Measurements from ENCODE around the gene TBC1D8.

Gene TBC1D8

DNA sequence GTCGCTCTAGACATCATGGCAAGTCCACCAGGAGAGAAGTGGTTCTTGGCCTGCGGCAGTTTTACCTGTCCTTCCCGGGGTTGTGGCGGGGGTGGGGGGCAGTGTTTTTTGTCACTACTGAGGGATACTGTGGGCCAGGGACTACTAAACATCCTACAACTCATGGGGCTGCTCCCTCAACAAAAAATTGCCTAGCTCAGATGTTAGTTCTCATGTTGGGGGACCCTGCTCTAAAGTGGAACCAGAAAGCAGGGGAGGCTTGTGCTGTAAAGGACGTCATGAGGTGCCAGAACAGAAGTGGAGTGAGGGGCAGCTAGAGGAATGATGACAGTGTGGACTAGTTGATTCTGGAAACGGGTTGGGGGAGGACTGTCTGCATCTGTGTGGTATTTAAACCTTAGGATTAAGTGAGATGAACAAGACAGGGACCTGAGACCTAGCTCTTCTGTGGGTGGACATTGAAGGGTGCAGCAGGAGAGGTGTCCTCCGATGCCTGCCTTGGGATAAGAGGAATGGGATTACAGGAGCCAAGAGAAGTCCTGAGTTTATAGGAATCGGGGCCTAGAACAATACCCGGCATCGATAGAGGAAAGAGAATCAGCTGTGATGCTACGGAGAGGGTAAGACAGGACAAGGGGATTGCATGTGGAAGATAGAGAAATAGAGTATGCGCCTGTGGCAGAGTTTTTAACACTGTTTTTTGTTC is 146.4 kb downstream of the TBC1D8 start:
- TF ChIP-seq ZC3H10 (CRISPR knock-in tag; IDR thresholded peaks at IDR 0.05) (no peak), CSDC2 (CRISPR knock-in tag; IDR thresholded peaks at IDR 0.05) (no peak), OSR1 (CRISPR knock-in tag; IDR thresholded peaks at IDR 0.05) (no peak), SNAI2 (CRISPR knock-in tag; IDR thresholded peaks at IDR 0.05) (no peak), ZNF70 (CRISPR knock-in tag; IDR thresholded peaks at IDR 0.05) (no peak), BACH2 (CRISPR knock-in tag; IDR thresholded peaks at IDR 0.05; ENCODE audit: borderline replicate concordance) (no peak), TCF4 (CRISPR knock-in tag; IDR thresholded peaks at IDR 0.05; ENCODE audit: borderline replicate concordance) (no peak), ARNTL (CRISPR knock-in tag; IDR thresholded peaks at IDR 0.05; ENCODE audit: borderline replicate concordance, low read depth) (no peak), ZFP3 (CRISPR knock-in tag; IDR thresholded peaks at IDR 0.05) (no peak), ESRRG (CRISPR knock-in tag; IDR thresholded peaks at IDR 0.05) (no peak)
- TF ChIP-seq, protein P1, sequence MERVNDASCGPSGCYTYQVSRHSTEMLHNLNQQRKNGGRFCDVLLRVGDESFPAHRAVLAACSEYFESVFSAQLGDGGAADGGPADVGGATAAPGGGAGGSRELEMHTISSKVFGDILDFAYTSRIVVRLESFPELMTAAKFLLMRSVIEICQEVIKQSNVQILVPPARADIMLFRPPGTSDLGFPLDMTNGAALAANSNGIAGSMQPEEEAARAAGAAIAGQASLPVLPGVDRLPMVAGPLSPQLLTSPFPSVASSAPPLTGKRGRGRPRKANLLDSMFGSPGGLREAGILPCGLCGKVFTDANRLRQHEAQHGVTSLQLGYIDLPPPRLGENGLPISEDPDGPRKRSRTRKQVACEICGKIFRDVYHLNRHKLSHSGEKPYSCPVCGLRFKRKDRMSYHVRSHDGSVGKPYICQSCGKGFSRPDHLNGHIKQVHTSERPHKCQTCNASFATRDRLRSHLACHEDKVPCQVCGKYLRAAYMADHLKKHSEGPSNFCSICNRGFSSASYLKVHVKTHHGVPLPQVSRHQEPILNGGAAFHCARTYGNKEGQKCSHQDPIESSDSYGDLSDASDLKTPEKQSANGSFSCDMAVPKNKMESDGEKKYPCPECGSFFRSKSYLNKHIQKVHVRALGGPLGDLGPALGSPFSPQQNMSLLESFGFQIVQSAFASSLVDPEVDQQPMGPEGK (CRISPR knock-in tag; IDR thresholded peaks at IDR 0.05; ENCODE audit: borderline replicate concordance), result no peak
- TF ChIP-seq, protein P2, sequence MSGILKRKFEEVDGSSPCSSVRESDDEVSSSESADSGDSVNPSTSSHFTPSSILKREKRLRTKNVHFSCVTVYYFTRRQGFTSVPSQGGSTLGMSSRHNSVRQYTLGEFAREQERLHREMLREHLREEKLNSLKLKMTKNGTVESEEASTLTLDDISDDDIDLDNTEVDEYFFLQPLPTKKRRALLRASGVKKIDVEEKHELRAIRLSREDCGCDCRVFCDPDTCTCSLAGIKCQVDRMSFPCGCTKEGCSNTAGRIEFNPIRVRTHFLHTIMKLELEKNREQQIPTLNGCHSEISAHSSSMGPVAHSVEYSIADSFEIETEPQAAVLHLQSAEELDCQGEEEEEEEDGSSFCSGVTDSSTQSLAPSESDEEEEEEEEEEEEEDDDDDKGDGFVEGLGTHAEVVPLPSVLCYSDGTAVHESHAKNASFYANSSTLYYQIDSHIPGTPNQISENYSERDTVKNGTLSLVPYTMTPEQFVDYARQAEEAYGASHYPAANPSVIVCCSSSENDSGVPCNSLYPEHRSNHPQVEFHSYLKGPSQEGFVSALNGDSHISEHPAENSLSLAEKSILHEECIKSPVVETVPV (CRISPR knock-in tag; IDR thresholded peaks at IDR 0.05), result no peak
- TF ChIP-seq, protein P3, sequence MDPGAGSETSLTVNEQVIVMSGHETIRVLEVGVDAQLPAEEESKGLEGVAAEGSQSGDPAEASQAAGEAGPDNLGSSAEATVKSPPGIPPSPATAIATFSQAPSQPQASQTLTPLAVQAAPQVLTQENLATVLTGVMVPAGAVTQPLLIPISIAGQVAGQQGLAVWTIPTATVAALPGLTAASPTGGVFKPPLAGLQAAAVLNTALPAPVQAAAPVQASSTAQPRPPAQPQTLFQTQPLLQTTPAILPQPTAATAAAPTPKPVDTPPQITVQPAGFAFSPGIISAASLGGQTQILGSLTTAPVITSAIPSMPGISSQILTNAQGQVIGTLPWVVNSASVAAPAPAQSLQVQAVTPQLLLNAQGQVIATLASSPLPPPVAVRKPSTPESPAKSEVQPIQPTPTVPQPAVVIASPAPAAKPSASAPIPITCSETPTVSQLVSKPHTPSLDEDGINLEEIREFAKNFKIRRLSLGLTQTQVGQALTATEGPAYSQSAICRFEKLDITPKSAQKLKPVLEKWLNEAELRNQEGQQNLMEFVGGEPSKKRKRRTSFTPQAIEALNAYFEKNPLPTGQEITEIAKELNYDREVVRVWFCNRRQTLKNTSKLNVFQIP (CRISPR knock-in tag; IDR thresholded peaks at IDR 0.05; ENCODE audit: borderline replicate concordance, low read depth), result no peak
- TF ChIP-seq, protein P4, sequence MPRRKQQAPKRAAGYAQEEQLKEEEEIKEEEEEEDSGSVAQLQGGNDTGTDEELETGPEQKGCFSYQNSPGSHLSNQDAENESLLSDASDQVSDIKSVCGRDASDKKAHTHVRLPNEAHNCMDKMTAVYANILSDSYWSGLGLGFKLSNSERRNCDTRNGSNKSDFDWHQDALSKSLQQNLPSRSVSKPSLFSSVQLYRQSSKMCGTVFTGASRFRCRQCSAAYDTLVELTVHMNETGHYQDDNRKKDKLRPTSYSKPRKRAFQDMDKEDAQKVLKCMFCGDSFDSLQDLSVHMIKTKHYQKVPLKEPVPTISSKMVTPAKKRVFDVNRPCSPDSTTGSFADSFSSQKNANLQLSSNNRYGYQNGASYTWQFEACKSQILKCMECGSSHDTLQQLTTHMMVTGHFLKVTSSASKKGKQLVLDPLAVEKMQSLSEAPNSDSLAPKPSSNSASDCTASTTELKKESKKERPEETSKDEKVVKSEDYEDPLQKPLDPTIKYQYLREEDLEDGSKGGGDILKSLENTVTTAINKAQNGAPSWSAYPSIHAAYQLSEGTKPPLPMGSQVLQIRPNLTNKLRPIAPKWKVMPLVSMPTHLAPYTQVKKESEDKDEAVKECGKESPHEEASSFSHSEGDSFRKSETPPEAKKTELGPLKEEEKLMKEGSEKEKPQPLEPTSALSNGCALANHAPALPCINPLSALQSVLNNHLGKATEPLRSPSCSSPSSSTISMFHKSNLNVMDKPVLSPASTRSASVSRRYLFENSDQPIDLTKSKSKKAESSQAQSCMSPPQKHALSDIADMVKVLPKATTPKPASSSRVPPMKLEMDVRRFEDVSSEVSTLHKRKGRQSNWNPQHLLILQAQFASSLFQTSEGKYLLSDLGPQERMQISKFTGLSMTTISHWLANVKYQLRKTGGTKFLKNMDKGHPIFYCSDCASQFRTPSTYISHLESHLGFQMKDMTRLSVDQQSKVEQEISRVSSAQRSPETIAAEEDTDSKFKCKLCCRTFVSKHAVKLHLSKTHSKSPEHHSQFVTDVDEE (CRISPR knock-in tag; IDR thresholded peaks at IDR 0.05), result no peak
- no peak for ATAC-seq

DNA sequence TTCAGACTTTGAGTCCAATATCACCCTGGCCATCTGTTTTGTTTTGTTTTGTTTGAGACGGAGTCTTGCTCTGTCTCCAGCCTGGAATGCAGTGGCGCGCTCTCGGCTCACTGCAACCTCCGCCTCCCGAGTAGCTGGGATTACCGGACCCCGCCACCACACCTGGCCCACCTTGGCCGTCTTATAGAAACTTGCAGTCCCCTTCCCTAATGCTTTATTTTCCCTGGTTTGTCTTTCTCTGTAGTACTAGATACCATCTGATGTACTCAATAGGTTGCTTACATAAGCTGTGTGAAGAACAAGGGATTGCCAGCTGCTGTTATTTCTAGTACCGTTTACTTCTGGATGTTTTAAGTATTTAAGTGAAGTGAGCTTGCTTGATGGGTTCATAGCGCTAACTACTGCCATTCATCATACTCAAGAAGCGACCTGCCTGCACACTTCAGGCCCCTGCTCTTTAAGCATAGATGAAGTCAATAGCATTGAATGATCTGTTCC is 147.9 kb downstream of the TBC1D8 start:
- peak; percentile 18; the same call in 1 of the 3 replicates for ATAC-seq
- TF ChIP-seq ZFP3 (CRISPR knock-in tag; IDR thresholded peaks at IDR 0.05) (peak; percentile 82), ZC3H10 (CRISPR knock-in tag; IDR thresholded peaks at IDR 0.05) (no peak)

DNA sequence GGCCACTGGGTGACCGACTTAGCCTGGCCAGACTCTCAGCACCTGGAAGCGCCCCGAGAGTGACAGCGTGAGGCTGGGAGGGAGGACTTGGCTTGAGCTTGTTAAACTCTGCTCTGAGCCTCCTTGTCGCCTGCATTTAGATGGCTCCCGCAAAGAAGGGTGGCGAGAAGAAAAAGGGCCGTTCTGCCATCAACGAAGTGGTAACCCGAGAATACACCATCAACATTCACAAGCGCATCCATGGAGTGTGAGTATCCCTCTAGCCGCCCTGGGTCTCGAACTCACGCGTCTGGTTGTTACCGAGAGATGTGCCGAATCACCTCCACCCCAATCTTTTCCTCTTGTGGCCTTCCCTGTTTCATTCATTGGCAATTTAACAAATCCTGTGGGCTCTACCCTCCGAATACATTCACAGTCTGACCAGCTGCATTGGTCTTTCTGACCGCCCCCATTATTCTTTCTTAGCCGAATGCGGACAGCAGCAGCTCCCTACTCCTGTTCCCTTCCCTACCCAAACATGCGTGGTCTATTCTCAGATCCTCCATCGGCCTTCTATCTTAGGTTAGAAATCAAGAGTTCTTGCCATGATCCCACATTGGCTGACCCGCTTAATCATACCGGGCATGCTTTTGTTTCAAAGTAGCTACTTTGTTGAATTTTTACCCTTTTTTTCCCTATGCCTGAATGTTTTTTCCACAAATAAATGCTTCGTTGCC is 148.5 kb downstream of the TBC1D8 start:
- peak; percentile 9 for ATAC-seq
- TF ChIP-seq TCF4 (CRISPR knock-in tag; IDR thresholded peaks at IDR 0.05; ENCODE audit: borderline replicate concordance) (no peak), RARB (CRISPR knock-in tag; IDR thresholded peaks at IDR 0.05) (no peak), OSR1 (CRISPR knock-in tag; IDR thresholded peaks at IDR 0.05) (no peak), ZC3H10 (CRISPR knock-in tag; IDR thresholded peaks at IDR 0.05) (no peak), PPARA (CRISPR knock-in tag; IDR thresholded peaks at IDR 0.05; ENCODE audit: borderline replicate concordance) (no peak), ZNF70 (CRISPR knock-in tag; IDR thresholded peaks at IDR 0.05) (no peak), GLIS3 (CRISPR knock-in tag; IDR thresholded peaks at IDR 0.05) (no peak), CSDC2 (CRISPR knock-in tag; IDR thresholded peaks at IDR 0.05) (no peak)
- TF ChIP-seq, protein P5, sequence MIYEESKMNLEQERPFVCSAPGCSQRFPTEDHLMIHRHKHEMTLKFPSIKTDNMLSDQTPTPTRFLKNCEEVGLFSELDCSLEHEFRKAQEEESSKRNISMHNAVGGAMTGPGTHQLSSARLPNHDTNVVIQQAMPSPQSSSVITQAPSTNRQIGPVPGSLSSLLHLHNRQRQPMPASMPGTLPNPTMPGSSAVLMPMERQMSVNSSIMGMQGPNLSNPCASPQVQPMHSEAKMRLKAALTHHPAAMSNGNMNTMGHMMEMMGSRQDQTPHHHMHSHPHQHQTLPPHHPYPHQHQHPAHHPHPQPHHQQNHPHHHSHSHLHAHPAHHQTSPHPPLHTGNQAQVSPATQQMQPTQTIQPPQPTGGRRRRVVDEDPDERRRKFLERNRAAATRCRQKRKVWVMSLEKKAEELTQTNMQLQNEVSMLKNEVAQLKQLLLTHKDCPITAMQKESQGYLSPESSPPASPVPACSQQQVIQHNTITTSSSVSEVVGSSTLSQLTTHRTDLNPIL (CRISPR knock-in tag; IDR thresholded peaks at IDR 0.05; ENCODE audit: low read depth), result no peak
- TF ChIP-seq, protein P2 (CRISPR knock-in tag; IDR thresholded peaks at IDR 0.05), result no peak; the same call in 1 of the 2 replicates
- TF ChIP-seq, protein P4 (CRISPR knock-in tag; IDR thresholded peaks at IDR 0.05), result no peak
- TF ChIP-seq, protein P1 (CRISPR knock-in tag; IDR thresholded peaks at IDR 0.05; ENCODE audit: borderline replicate concordance), result no peak

Measured in SK-N-SH treated with all-trans-retinoic acid at 6 μM for 48 hours (cell line).